ENCODE measurements around the gene OR5B2. TPM values are rescaled to one million over a fixed set of nuclear protein-coding genes. Genes with fewer than 3 reads are reported as not detected.
"Not testable (repeated sequence)": the region's sequence is repeated elsewhere in the genome, so short reads cannot be mapped to it uniquely, and the experiment has no call there.

OR5B2 gene
- total and polyA plus RNA-seq, 2 experiments from 2014 or later = not detected

GRCh38 chr11:58433638-58434203, 5.8 kb upstream of the OR5B2 start:
- Histone ChIP-seq H3K9me3 (ENCODE audit: low read depth) (no peaks in the 10 kb centered on the region), H3K79me2 (no peaks in the 10 kb centered on the region), H3K27me3 (no peaks in the 10 kb centered on the region), H3K4me1 (ENCODE audit: insufficient read depth) (no peaks in the 10 kb centered on the region), H3K36me3 (replicated peaks; ENCODE audit: insufficient read depth, low read depth) (no peaks in the 10 kb centered on the region), H3K9me2 (replicated peaks; ENCODE audit: insufficient read depth) (no peaks in the 10 kb centered on the region), H3K4me2 (no peak overlapping the region), H2AFZ (no peak overlapping the region), H3K4me3 (no peak overlapping the region), H3K27ac (no peak overlapping the region), H4K20me1 (ENCODE audit: insufficient read depth, poor library complexity, severe bottlenecking) (no peaks in the 10 kb centered on the region)
- no peak for DNase-seq (ENCODE audit: low spot score)
- TF ChIP-seq EZH2 (IDR thresholded peaks at IDR 0.05; ENCODE audit: borderline replicate concordance) (no peak), EZH2phosphoT487 (IDR thresholded peaks at IDR 0.05; ENCODE audit: low read depth, severe bottlenecking, unreplicated experiment) (no peak), CTCF (IDR thresholded peaks at IDR 0.05; ENCODE audit: poor library complexity) (no peak)
- 67% methylated on average over 3 of the region's 3 CpGs for WGBS (ENCODE audit: low lambda C conversion rate, missing lambda C conversion rate)

GRCh38 chr11:58429273-58429672, 1.4 kb upstream of the OR5B2 start:
- no peaks in the 10 kb centered on the region for H3K79me2 ChIP-seq
- H4K20me1 ChIP-seq (ENCODE audit: insufficient read depth, poor library complexity, severe bottlenecking) = no peaks in the 10 kb centered on the region
- no peak overlapping the region for H2AFZ ChIP-seq
- WGBS (ENCODE audit: low lambda C conversion rate, missing lambda C conversion rate) = 53% methylated on average over 1 of the region's 1 CpG
- no peaks in the 10 kb centered on the region for H3K36me3 ChIP-seq (replicated peaks; ENCODE audit: insufficient read depth, low read depth)
- H3K27me3 ChIP-seq = no peaks in the 10 kb centered on the region
- no peak overlapping the region for H3K4me2 ChIP-seq
- no peaks in the 10 kb centered on the region for H3K4me1 ChIP-seq (ENCODE audit: insufficient read depth)
- no peaks in the 10 kb centered on the region for H3K9me3 ChIP-seq (ENCODE audit: low read depth)
- no peak for DNase-seq (ENCODE audit: low spot score)
- H3K4me3 ChIP-seq = no peak overlapping the region
- H3K9me2 ChIP-seq (replicated peaks; ENCODE audit: insufficient read depth) = no peaks in the 10 kb centered on the region
- TF ChIP-seq EZH2 (IDR thresholded peaks at IDR 0.05; ENCODE audit: borderline replicate concordance) (no peak), CTCF (IDR thresholded peaks at IDR 0.05; ENCODE audit: poor library complexity) (no peak), EZH2phosphoT487 (IDR thresholded peaks at IDR 0.05; ENCODE audit: low read depth, severe bottlenecking, unreplicated experiment) (no peak)
- no peak overlapping the region for H3K27ac ChIP-seq

GRCh38 chr11:58406774-58407173, 21.1 kb downstream of the OR5B2 start, which contains the start of gene OR5B3:
Gene OR5B3 (minus strand): TSS chr11:58406874. CDS start chr11:58403409, 3,465 bp downstream.
- no peak within 1 kb of the TSS for H3K27ac ChIP-seq
- H3K4me2 ChIP-seq = no peak within 1 kb of the TSS
- H3K36me3 ChIP-seq (replicated peaks; ENCODE audit: insufficient read depth, low read depth) = no peaks in the 10 kb centered on the region
- no peaks in the 10 kb centered on the region for H3K9me2 ChIP-seq (replicated peaks; ENCODE audit: insufficient read depth)
- no peak for DNase-seq (ENCODE audit: low spot score)
- no peaks in the 10 kb centered on the region for H3K27me3 ChIP-seq
- H3K4me3 ChIP-seq = no peak within 1 kb of the TSS
- H2AFZ ChIP-seq = no peak within 1 kb of the TSS
- H4K20me1 ChIP-seq (ENCODE audit: insufficient read depth, poor library complexity, severe bottlenecking) = no peaks in the 10 kb centered on the region
- H3K9me3 ChIP-seq (ENCODE audit: low read depth) = no peaks in the 10 kb centered on the region
- 80% methylated on average over 1 of the region's 1 CpG for WGBS (ENCODE audit: low lambda C conversion rate, missing lambda C conversion rate)
- H3K79me2 ChIP-seq = no peaks in the 10 kb centered on the region
- no peak for TF ChIP-seq EZH2phosphoT487 (IDR thresholded peaks at IDR 0.05; ENCODE audit: low read depth, severe bottlenecking, unreplicated experiment)
- no peak for TF ChIP-seq EZH2 (IDR thresholded peaks at IDR 0.05; ENCODE audit: borderline replicate concordance)
- TF ChIP-seq CTCF (IDR thresholded peaks at IDR 0.05; ENCODE audit: poor library complexity) = no peak
- H3K4me1 ChIP-seq (ENCODE audit: insufficient read depth) = no peaks in the 10 kb centered on the region

GRCh38 chr11:58399622-58400021, 28.3 kb downstream of the OR5B2 start:
- not testable (repeated sequence) for H3K27me3 ChIP-seq; H3K36me3 ChIP-seq (replicated peaks; ENCODE audit: insufficient read depth, low read depth); H3K9me2 ChIP-seq (replicated peaks; ENCODE audit: insufficient read depth); H3K4me2 ChIP-seq; H3K4me3 ChIP-seq; H2AFZ ChIP-seq; H3K79me2 ChIP-seq; H4K20me1 ChIP-seq (ENCODE audit: insufficient read depth, poor library complexity, severe bottlenecking); DNase-seq (ENCODE audit: low spot score); H3K4me1 ChIP-seq (ENCODE audit: insufficient read depth); H3K9me3 ChIP-seq (ENCODE audit: low read depth); H3K27ac ChIP-seq
- WGBS (ENCODE audit: low lambda C conversion rate, missing lambda C conversion rate) = 86% methylated on average over 1 of the region's 2 CpGs

All from hepatocyte (in vitro differentiated cells).